Calu3 (cell line): Measurements from ENCODE around the gene DMRT1. TPM values are rescaled to one million over a fixed set of nuclear protein-coding genes. Genes with fewer than 3 reads are reported as not detected.

ENCODE experiments used
- BruUV-seq: library from RNA; stranded (reverse); fragments of 400-500 nt; replicated peaks from 2 replicates; lab custom pipeline; 2021; lab: Mats Ljungman, UMichigan
- CTCF ChIA-PET: fragments of 300-600 bp; sonication (Branson Sonifier 250); formaldehyde crosslinking; loops from one replicate; lab custom pipeline; 2022; ENCODE audit warnings: antibody characterized with exemption; lab: Charles Lee
- DNase-seq: peaks from one replicate; pipeline ENCODE4 v3.0.0; 2022
- H3K27ac Mint-ChIP-seq: one replicate; pipeline ENCODE4 v1.8.0; 2022; ENCODE audit warnings: mixed read lengths; ENCODE audit not compliant: unreplicated experiment
- H3K27me3 Mint-ChIP-seq: one replicate; pipeline ENCODE4 v1.8.0; 2022; ENCODE audit warnings: mixed read lengths; ENCODE audit not compliant: unreplicated experiment
- H3K36me3 Mint-ChIP-seq: one replicate; pipeline ENCODE4 v1.8.0; 2022; ENCODE audit warnings: mild to moderate bottlenecking, moderate library complexity, mixed read lengths; ENCODE audit not compliant: insufficient read depth, unreplicated experiment
- H3K4me1 Mint-ChIP-seq: one replicate; pipeline ENCODE4 v1.8.0; 2022; ENCODE audit warnings: mild to moderate bottlenecking, low read depth, mixed read lengths; ENCODE audit not compliant: unreplicated experiment
- H3K4me3 Mint-ChIP-seq: one replicate; pipeline ENCODE4 v1.8.0; 2022; ENCODE audit warnings: mild to moderate bottlenecking, low read depth, moderate library complexity, mixed read lengths; ENCODE audit not compliant: unreplicated experiment
- H3K9me3 Mint-ChIP-seq: one replicate; pipeline ENCODE4 v1.8.0; 2022; ENCODE audit warnings: low read depth, mixed read lengths; ENCODE audit not compliant: unreplicated experiment
- intact Hi-C: fragments of 100-400 bp; cut with micrococcal nuclease; formaldehyde crosslinking; loops from one replicate; pipeline ENCODE4 v1.10.0; 2022; ENCODE audit not compliant: unreplicated experiment
- total RNA-seq: library from RNA; stranded (reverse); gene quantifications from 2 replicates; pipeline ENCODE4 v1.2.3, GENCODE V29; 2022
- TF ChIP-seq, protein P1 (sequence below): fragments of 200-600 bp; IDR thresholded peaks from one replicate; pipeline ENCODE4 v1.8.0; 2022; ENCODE audit warnings: antibody characterized with exemption; ENCODE audit not compliant: unreplicated experiment

The DMRT1 gene
- total RNA-seq, 1 experiment from 2014 or later, result not detected

DNA sequence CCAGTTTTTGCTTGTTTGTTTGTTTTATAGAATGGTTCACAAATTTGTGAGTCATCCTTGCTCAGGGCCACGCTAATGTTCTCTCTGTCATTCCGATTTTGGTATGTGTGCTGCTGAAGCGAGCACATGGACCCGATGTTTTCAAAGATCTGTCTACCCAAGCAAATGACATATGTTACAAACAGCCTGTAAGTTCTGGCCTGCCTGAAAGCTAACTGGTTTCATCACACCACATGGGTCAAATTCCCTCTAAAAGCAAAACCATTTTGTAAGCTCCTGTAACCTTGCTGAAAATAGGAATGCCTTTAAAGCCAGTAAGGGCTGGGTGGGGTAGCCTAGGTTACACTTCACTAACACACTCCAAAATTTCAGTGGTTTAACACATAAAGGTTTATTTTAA lies 160.3 kb downstream of the DMRT1 start:
- H3K27ac Mint-ChIP-seq, result no peak overlapping the region
- TF ChIP-seq, protein P1, sequence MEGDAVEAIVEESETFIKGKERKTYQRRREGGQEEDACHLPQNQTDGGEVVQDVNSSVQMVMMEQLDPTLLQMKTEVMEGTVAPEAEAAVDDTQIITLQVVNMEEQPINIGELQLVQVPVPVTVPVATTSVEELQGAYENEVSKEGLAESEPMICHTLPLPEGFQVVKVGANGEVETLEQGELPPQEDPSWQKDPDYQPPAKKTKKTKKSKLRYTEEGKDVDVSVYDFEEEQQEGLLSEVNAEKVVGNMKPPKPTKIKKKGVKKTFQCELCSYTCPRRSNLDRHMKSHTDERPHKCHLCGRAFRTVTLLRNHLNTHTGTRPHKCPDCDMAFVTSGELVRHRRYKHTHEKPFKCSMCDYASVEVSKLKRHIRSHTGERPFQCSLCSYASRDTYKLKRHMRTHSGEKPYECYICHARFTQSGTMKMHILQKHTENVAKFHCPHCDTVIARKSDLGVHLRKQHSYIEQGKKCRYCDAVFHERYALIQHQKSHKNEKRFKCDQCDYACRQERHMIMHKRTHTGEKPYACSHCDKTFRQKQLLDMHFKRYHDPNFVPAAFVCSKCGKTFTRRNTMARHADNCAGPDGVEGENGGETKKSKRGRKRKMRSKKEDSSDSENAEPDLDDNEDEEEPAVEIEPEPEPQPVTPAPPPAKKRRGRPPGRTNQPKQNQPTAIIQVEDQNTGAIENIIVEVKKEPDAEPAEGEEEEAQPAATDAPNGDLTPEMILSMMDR, result no peak
- no peak overlapping the region for H3K4me3 Mint-ChIP-seq
- H3K4me1 Mint-ChIP-seq, result no peaks in the 10 kb centered on the region
- no peak for DNase-seq
- no peaks in the 10 kb centered on the region for H3K9me3 Mint-ChIP-seq
- intact Hi-C loops, result loop anchor here (10.0 kb wide), 1 partner anchor 387 kb away; no protein-coding TSS in a partner anchor
- no peaks in the 10 kb centered on the region for H3K36me3 Mint-ChIP-seq
- CTCF ChIA-PET, result no interaction called here
- H3K27me3 Mint-ChIP-seq, result no peaks in the 10 kb centered on the region
- no TSS peak for BruUV-seq

DNA sequence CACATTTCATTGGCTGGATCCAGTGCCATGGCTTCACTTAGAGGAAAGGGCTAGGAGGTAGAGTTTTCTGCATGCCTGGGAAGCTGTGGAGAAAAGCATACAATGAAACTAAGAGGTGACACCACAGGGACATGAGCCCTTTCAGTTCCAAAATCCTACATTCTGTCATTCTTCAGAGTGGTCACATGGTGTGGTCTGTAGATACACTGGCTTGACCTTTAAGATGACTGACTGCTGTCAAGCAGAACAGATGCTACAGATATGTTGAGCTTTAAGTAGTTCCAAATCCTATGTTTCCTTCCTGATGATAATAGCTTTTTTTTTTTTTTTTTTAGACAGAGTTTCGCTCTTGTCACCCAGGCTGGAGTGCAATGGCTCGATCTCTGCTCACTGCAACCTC lies 161.2 kb downstream of the DMRT1 start:
- Mint-ChIP-seq H3K27ac (no peak overlapping the region), H3K4me3 (no peak overlapping the region), H3K4me1 (no peaks in the 10 kb centered on the region), H3K27me3 (no peaks in the 10 kb centered on the region), H3K9me3 (no peaks in the 10 kb centered on the region), H3K36me3 (no peaks in the 10 kb centered on the region)
- intact Hi-C loops, result loop anchor here (10.0 kb wide), 1 partner anchor 388 kb away; no protein-coding TSS in a partner anchor
- TF ChIP-seq, protein P1, result no peak
- CTCF ChIA-PET, result interaction anchor here (0.7 kb wide), 1 partner anchor 125 kb away, joined by 3 read pairs; no protein-coding TSS in a partner anchor
- BruUV-seq, result no TSS peak
- DNase-seq, result no peak

DNA sequence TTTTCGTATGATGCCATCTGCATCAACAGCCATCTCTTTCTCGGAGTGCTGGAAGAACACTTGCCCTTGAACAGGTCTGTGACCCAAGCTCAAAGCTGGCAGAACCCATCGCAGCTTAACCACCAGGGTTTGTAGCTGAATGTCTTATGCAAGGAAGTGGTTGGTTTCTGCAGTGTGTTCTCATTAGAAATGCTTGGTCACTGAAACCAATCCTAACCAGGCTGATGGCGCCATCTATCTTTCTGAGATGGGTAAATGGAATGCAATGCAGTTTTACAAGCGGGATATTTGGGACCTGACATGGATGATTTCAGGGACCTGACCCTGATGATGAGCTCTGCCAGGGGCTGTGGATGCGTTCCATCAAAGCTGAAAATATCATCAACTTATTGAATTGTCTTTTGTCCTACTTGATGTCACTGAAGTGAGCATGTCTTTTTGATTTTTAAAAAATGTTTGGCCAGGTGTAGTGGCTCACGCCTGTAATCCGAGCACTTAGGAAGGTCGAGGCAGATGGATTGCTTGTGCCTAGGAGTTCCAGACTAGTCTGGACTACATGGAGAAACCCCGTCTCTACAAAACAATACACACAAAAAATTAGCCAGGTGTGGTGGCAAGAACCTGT lies 163.7 kb downstream of the DMRT1 start:
- CTCF ChIA-PET, result interaction anchor here (1.6 kb wide), 1 partner anchor 111 kb away, joined by 11 read pairs; no protein-coding TSS in a partner anchor
- no peak overlapping the region for H3K27ac Mint-ChIP-seq
- no peak overlapping the region for H3K4me3 Mint-ChIP-seq
- no peaks in the 10 kb centered on the region for H3K4me1 Mint-ChIP-seq
- TF ChIP-seq, protein P1, result no peak
- BruUV-seq, result no TSS peak
- no peaks in the 10 kb centered on the region for H3K9me3 Mint-ChIP-seq
- H3K27me3 Mint-ChIP-seq, result peaks cover 12% of the 10 kb centered on the region
- peak; percentile 28 for DNase-seq
- intact Hi-C loops, result loop anchor here (1.0 to 10.0 kb wide), 3 partner anchors 111 to 658 kb away; no protein-coding TSS in a partner anchor
- no peaks in the 10 kb centered on the region for H3K36me3 Mint-ChIP-seq

DNA sequence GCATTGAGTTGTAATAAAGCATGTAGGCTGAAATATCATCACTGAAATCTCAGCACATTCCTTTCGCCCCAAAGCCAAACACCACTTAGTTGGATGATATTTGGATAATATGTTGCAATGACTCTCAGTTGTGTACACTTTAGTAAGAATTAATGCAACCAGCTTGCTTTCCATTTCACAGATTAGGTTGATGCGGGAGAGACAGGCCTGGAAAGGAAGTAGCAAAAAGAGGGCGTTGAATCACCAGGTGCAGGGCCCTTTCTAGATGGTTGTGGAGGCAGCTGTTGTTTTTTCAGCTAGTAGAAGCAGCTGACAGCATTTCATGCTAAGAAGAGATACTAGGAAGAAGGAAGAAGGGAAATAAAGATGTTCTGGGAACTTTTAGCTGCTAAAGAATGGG lies 165.8 kb downstream of the DMRT1 start:
- no peak for DNase-seq
- Mint-ChIP-seq H3K27me3 (peaks cover 12% of the 10 kb centered on the region), H3K4me3 (no peak overlapping the region), H3K4me1 (no peaks in the 10 kb centered on the region), H3K36me3 (no peaks in the 10 kb centered on the region), H3K27ac (no peak overlapping the region), H3K9me3 (no peaks in the 10 kb centered on the region)
- CTCF ChIA-PET, result interaction anchor here (0.5 kb wide), 1 partner anchor 111 kb away, joined by 4 read pairs; no protein-coding TSS in a partner anchor
- intact Hi-C loops, result loop anchor here (5.0 to 10.0 kb wide), 2 partner anchors 393 to 660 kb away; no protein-coding TSS in a partner anchor
- TF ChIP-seq, protein P1, result no peak
- no TSS peak for BruUV-seq
